Upper lobe of left lung (tissue), 6 donors: ENCODE results near the gene TRDMT1. TPM values are rescaled to one million over a fixed set of nuclear protein-coding genes. Genes with fewer than 3 reads are reported as not detected.
A peak's percentile ranks its signal among the peaks of the same experiment; 100 is the strongest.

Experiments
- ATAC-seq, 2 donors: fragments of 200-7000 bp; cut with Tn5 transposase; one replicate each; pipeline ENCODE4 v1.9.1; 2022; ENCODE audit warnings: mild to moderate bottlenecking in 2 of 2, moderate library complexity in 2 of 2; ENCODE audit not compliant: low FRiP score in 2 of 2
- DNase-seq, 2 donors: peaks; one replicate each; pipeline ENCODE4 v3.0.0-alpha.2; 2019 to 2020
- H3K27ac ChIP-seq, 4 donors: fragments of 200-600 bp; sonication (generic); one replicate each; pipeline ENCODE4 v1.5.1; 2016 to 2019
- H3K27me3 ChIP-seq, 4 donors: fragments of 200-600 bp; sonication (generic); one replicate each; pipeline ENCODE4 v1.5.1; 2017 to 2019
- H3K36me3 ChIP-seq, 4 donors: fragments of 200-600 bp; sonication (generic); one replicate each; pipeline ENCODE4 v1.5.1; 2016 to 2019
- H3K4me1 ChIP-seq, 4 donors: fragments of 200-600 bp; sonication (generic); one replicate each; pipeline ENCODE4 v1.5.1; 2018 to 2019
- H3K4me3 ChIP-seq, 4 donors: fragments of 200-600 bp; sonication (generic); one replicate each; pipeline ENCODE4 v1.5.1; 2017 to 2019; ENCODE audit warnings: mild to moderate bottlenecking in 2 of 4, moderate library complexity in 1 of 4
- H3K9me3 ChIP-seq, 4 donors: fragments of 200-600 bp; sonication (generic); one replicate each; pipeline ENCODE4 v1.5.1; 2018 to 2019
- CTCF ChIP-seq, 6 experiments: fragments of 450-650 bp in 4 of 6; fragments of 200-600 bp in 2 of 6; sonication (generic) in 2 of 6; IDR thresholded peaks; one replicate each; pipeline ENCODE4 v1.5.1; 2016 to 2019; ENCODE audit warnings: antibody characterized with exemption in 6 of 6
- EP300 ChIP-seq, 4 donors: sonication (generic); formaldehyde crosslinking; IDR thresholded peaks; one replicate each; pipeline ENCODE4 v1.5.1; 2017; ENCODE audit warnings: antibody characterized with exemption in 4 of 4, control low read depth in 2 of 4
- POLR2A ChIP-seq, 4 donors: fragments of 450-650 bp; IDR thresholded peaks; one replicate each; pipeline ENCODE4 v1.5.1; 2016 to 2017; ENCODE audit warnings: antibody characterized with exemption in 4 of 4, mild to moderate bottlenecking in 2 of 4
- POLR2AphosphoS5 ChIP-seq, 2 donors: sonication (generic); formaldehyde crosslinking; IDR thresholded peaks; one replicate each; pipeline ENCODE4 v1.5.1; 2017; ENCODE audit warnings: antibody characterized with exemption in 2 of 2
- WGBS, 2 donors: methylation state at CpG; one replicate each; pipeline ENCODE4 v1.1.5; 2017 to 2018; 5-methylcytosine and 5-hydroxymethylcytosine counted together
- total RNA-seq, 6 donors: library from RNA; depleted of rRNA in 4 of 6; stranded (reverse); fragments of >200 nt in 4 of 6; gene quantifications; one replicate each; pipeline versions ENCODE4 v1.1.0 to v1.2.1, GENCODE V29; 2016 to 2021
- donor health status: DM: no; HTN: no; CAD: no; lungs with moderate emphysema.
- donor health status: DM: no; HTN: yes; CAD: no; lungs with severe emphysema.

TRDMT1 gene
- total RNA-seq, 6 donors from 2014 or later, result 5.8 to 22.0 (median 7.4) TPM

- no peak for DNase-seq
- peaks cover 9 to 17% (median 14%) of the 10 kb centered on the region in 4 donors for H3K4me1 ChIP-seq
- H3K27me3 ChIP-seq, result no peaks in the 10 kb centered on the region
- H3K36me3 ChIP-seq, result no peaks in the 10 kb centered on the region
- no peak overlapping the region for H3K4me3 ChIP-seq
- H3K9me3 ChIP-seq, result no peaks in the 10 kb centered on the region
- no peak overlapping the region for H3K27ac ChIP-seq
- no peak for ATAC-seq
- TF ChIP-seq POLR2A (IDR thresholded peaks at IDR 0.05), result no peak
These were observed 25.4 kb downstream of the TRDMT1 start for GRCh38 chr10:17176091-17176490.

- 61 to 66% methylated on average over 4 of the region's 4 CpGs for WGBS, 2 donors
- Histone ChIP-seq H3K27ac (peak overlapping the region in 1 of 4 donors; percentile 19), H3K27me3 (no peaks in the 10 kb centered on the region), H3K9me3 (no peaks in the 10 kb centered on the region), H3K36me3 (no peaks in the 10 kb centered on the region), H3K4me1 (peaks cover 9 to 17% (median 14%) of the 10 kb centered on the region in 4 donors), H3K4me3 (peak overlapping the region in 2 of 4 donors; percentile 8 to 19)
- no peak for TF ChIP-seq CTCF (IDR thresholded peaks at IDR 0.05)
- TF ChIP-seq EP300 (IDR thresholded peaks at IDR 0.05), result no peak
- no peak for TF ChIP-seq POLR2AphosphoS5 (IDR thresholded peaks at IDR 0.05)
- no peak for TF ChIP-seq POLR2A (IDR thresholded peaks at IDR 0.05)
- DNase-seq, result no peak
- no peak for ATAC-seq
These were observed 25.9 kb downstream of the TRDMT1 start for GRCh38 chr10:17175551-17175950.

GRCh38 chr10:17174626-17175025 is 26.8 kb downstream of the TRDMT1 start:
- ATAC-seq (no peak), DNase-seq (no peak)
- Histone ChIP-seq H3K4me1 (peaks cover 9 to 17% (median 14%) of the 10 kb centered on the region in 4 donors), H3K27ac (no peak overlapping the region), H3K9me3 (no peaks in the 10 kb centered on the region), H3K4me3 (no peak overlapping the region), H3K36me3 (no peaks in the 10 kb centered on the region), H3K27me3 (no peaks in the 10 kb centered on the region)
- no peak for TF ChIP-seq EP300 (IDR thresholded peaks at IDR 0.05)
- TF ChIP-seq POLR2A (IDR thresholded peaks at IDR 0.05), result no peak
- TF ChIP-seq POLR2AphosphoS5 (IDR thresholded peaks at IDR 0.05), result no peak
- no peak for TF ChIP-seq CTCF (IDR thresholded peaks at IDR 0.05)

DNA sequence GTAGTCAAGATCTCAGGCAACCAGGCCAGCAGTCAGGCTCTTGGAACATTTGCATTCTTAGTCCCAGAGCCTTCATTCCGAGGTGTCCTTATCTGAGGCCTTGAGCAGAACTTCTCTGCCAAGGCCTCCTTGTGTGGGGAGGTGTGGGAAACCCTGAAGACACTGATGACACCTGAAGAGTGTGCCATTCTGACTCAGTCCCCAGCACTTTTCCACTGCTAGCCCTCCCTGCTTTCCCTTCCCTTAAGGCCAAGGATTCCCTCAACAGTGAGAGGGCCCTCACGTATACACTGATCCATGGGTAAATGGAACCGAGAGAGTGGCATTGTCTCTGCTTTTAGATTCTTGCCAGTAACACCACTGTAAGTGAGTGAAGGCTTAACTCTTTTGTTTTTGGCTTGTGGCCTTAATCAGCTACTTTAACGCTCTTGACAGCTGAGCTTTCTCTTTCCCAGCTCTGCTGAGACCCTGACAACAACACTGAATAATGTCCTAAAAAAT is 30.3 kb downstream of the TRDMT1 start:
- Histone ChIP-seq H3K27me3 (no peaks in the 10 kb centered on the region), H3K4me1 (peaks cover 9 to 17% (median 13%) of the 10 kb centered on the region in 4 donors), H3K4me3 (no peak overlapping the region), H3K36me3 (no peaks in the 10 kb centered on the region), H3K27ac (no peak overlapping the region), H3K9me3 (no peaks in the 10 kb centered on the region)
- TF ChIP-seq POLR2AphosphoS5 (IDR thresholded peaks at IDR 0.05), result no peak
- DNase-seq (no peak), ATAC-seq (no peak)
- 84 to 86% methylated on average over 4 of the region's 4 CpGs for WGBS, 2 donors

- WGBS, 2 donors, result 69 to 70% methylated on average over 4 of the region's 4 CpGs
- DNase-seq (no peak), ATAC-seq (no peak)
- no peak overlapping the region for H3K4me3 ChIP-seq
- H3K27me3 ChIP-seq, result no peaks in the 10 kb centered on the region
- TF ChIP-seq EP300 (IDR thresholded peaks at IDR 0.05) (no peak), POLR2AphosphoS5 (IDR thresholded peaks at IDR 0.05) (no peak), CTCF (IDR thresholded peaks at IDR 0.05) (no peak), POLR2A (IDR thresholded peaks at IDR 0.05) (no peak)
- H3K4me1 ChIP-seq, result peaks cover 0 to 5% (median 3%) of the 10 kb centered on the region in 4 donors
- no peak overlapping the region for H3K27ac ChIP-seq
- no peaks in the 10 kb centered on the region for H3K9me3 ChIP-seq
- H3K36me3 ChIP-seq, result no peaks in the 10 kb centered on the region
These were observed 31.7 kb downstream of the TRDMT1 start for GRCh38 chr10:17169803-17170202.

DNA sequence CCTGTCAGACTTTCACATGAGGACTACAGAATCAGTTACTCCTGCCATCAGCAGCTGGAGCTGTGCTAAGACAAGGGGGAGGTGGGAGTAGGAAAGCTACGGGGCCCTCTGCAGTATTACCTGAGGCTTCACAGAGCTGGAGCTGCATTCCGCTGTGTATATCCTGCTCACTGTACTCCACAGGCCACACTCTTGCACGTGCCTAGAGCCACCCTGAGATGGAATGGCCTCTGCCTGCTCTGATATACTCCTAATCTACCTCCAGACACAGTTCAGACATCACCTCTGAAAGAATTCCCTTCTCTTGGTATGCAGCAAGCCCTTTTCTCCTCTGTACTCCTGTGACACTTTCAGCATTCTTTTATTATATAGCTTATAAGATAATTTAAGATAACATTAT is 34.8 kb downstream of the TRDMT1 start:
- DNase-seq (no peak), ATAC-seq (peak in 1 of 2 donors; percentile 59)
- Histone ChIP-seq H3K4me1 (no peaks in the 10 kb centered on the region), H3K27me3 (no peaks in the 10 kb centered on the region), H3K4me3 (no peak overlapping the region), H3K36me3 (no peaks in the 10 kb centered on the region), H3K9me3 (no peaks in the 10 kb centered on the region), H3K27ac (no peak overlapping the region)
- WGBS, 2 donors, result 94 to 95% methylated on average over 2 to 3 of the region's 3 CpGs
- no peak for TF ChIP-seq EP300 (IDR thresholded peaks at IDR 0.05)
- no peak for TF ChIP-seq POLR2A (IDR thresholded peaks at IDR 0.05)
- no peak for TF ChIP-seq POLR2AphosphoS5 (IDR thresholded peaks at IDR 0.05)
- TF ChIP-seq CTCF (IDR thresholded peaks at IDR 0.05), result no peak
